DND-41 (cell line): ENCODE measurements around the gene NDOR1.

Experiments
- CTCF ChIP-seq: IDR thresholded peaks from 2 replicates; pipeline ENCODE4 v1.5.1; 2012; ENCODE audit warnings: borderline replicate concordance, low read length, moderate library complexity, mild to moderate bottlenecking; ENCODE audit not compliant: poor library complexity, severe bottlenecking; ENCODE audit errors: extremely low read depth
- EZH2 ChIP-seq: IDR thresholded peaks from 3 replicates; pipeline ENCODE4 v1.6.1; 2012; ENCODE audit warnings: borderline replicate concordance, low read depth, mild to moderate bottlenecking, moderate library complexity, low read length, inconsistent platforms; ENCODE audit not compliant: severe bottlenecking

- no peak for TF ChIP-seq CTCF
- no peak for TF ChIP-seq EZH2
Measured at GRCh38 chr9:137163365-137163715, 42.2 kb upstream of the NDOR1 start.
